Mesenchymal stem cell (in vitro differentiated cells and primary cell): Measurements from ENCODE around the gene NCCRP1.

Experiments
- DNase-seq: peaks from one replicate; pipeline ENCODE4 v3.0.0-alpha.2; 2013
- H2AFZ ChIP-seq: one replicate; pipeline ENCODE4 v1.6.1; 2013; ENCODE audit warnings: low read depth, mild to moderate bottlenecking, control low read depth, inconsistent platforms, low read length, moderate library complexity
- H2AK5ac ChIP-seq: 2 replicates; pipeline ENCODE4 v1.6.1; 2013; ENCODE audit warnings: low read length, moderate library complexity, mild to moderate bottlenecking, inconsistent platforms; ENCODE audit not compliant: severe bottlenecking
- H2BK120ac ChIP-seq: one replicate; pipeline ENCODE4 v1.6.1; 2013; ENCODE audit warnings: low read depth, mild to moderate bottlenecking, inconsistent platforms, low read length, moderate library complexity
- H2BK12ac ChIP-seq, 2 experiments: one replicate each; pipeline ENCODE4 v1.6.1; 2013; ENCODE audit warnings: inconsistent platforms in 2 of 2, low read length in 2 of 2, mild to moderate bottlenecking in 2 of 2, moderate library complexity in 2 of 2, control low read depth in 1 of 2
- H2BK15ac ChIP-seq: one replicate; pipeline ENCODE4 v1.6.1; 2013; ENCODE audit warnings: mild to moderate bottlenecking, low read depth, inconsistent platforms; ENCODE audit not compliant: poor library complexity, severe bottlenecking
- H2BK5ac ChIP-seq: 2 replicates; pipeline ENCODE4 v1.6.1; 2013; ENCODE audit warnings: low read depth, mild to moderate bottlenecking, low read length, control low read depth, inconsistent platforms; ENCODE audit not compliant: poor library complexity, severe bottlenecking
- H3K14ac ChIP-seq, 2 experiments: one replicate each; pipeline ENCODE4 v1.6.1; 2013; ENCODE audit warnings: inconsistent platforms in 2 of 2, low read length in 2 of 2, control low read depth in 1 of 2, mild to moderate bottlenecking in 1 of 2, moderate library complexity in 1 of 2
- H3K18ac ChIP-seq, 2 experiments: one replicate each; pipeline ENCODE4 v1.6.1; 2013; ENCODE audit warnings: inconsistent platforms in 2 of 2, low read length in 2 of 2, control low read depth in 1 of 2, low read depth in 1 of 2, mild to moderate bottlenecking in 1 of 2
- H3K23ac ChIP-seq, 2 experiments: one replicate each; pipeline ENCODE4 v1.6.1; 2013; ENCODE audit warnings: inconsistent platforms in 2 of 2, low read length in 2 of 2, mild to moderate bottlenecking in 2 of 2, moderate library complexity in 2 of 2, control low read depth in 1 of 2
- H3K27ac ChIP-seq: 2 replicates; pipeline ENCODE4 v1.5.1; 2013; ENCODE audit warnings: mild to moderate bottlenecking, moderate library complexity, low read length, control low read depth, inconsistent platforms; ENCODE audit not compliant: poor library complexity, severe bottlenecking
- H3K27me3 ChIP-seq, 2 experiments: 2 replicates each; pipeline versions ENCODE4 v1.6.1 to v1.7.0; 2013; ENCODE audit warnings: low read length in 2 of 2, mild to moderate bottlenecking in 2 of 2, moderate library complexity in 2 of 2, control low read depth in 1 of 2, inconsistent platforms in 1 of 2; ENCODE audit not compliant: control insufficient read depth in 1 of 2, insufficient read depth in 1 of 2
- H3K36me3 ChIP-seq, 2 experiments: 2 replicates each; pipeline versions ENCODE4 v1.6.1 to v1.7.0; 2013; ENCODE audit warnings: low read length in 2 of 2, control low read depth in 1 of 2, inconsistent platforms in 1 of 2, low read depth in 1 of 2, mild to moderate bottlenecking in 1 of 2; ENCODE audit not compliant: insufficient read depth in 2 of 2, control insufficient read depth in 1 of 2
- H3K4ac ChIP-seq, 2 experiments: one replicate each; pipeline ENCODE4 v1.6.1; 2013; ENCODE audit warnings: inconsistent platforms in 2 of 2, low read length in 2 of 2, mild to moderate bottlenecking in 2 of 2, moderate library complexity in 2 of 2, control low read depth in 1 of 2, low read depth in 1 of 2
- H3K4me1 ChIP-seq: 2 replicates; pipeline ENCODE4 v1.6.1; 2013; ENCODE audit warnings: low read depth, low read length, control low read depth; ENCODE audit not compliant: control insufficient read depth, insufficient read depth
- H3K4me2 ChIP-seq: 2 replicates; pipeline ENCODE4 v1.6.1; 2013; ENCODE audit warnings: low read length, mild to moderate bottlenecking, inconsistent platforms; ENCODE audit not compliant: poor library complexity, severe bottlenecking
- H3K4me3 ChIP-seq, 2 experiments: 2 replicates each; pipeline versions ENCODE4 v1.5.1 to v1.7.0; 2013; ENCODE audit warnings: low read length in 2 of 2, mild to moderate bottlenecking in 2 of 2, control low read depth in 1 of 2, low read depth in 1 of 2; ENCODE audit not compliant: insufficient read depth in 1 of 2
- H3K79me1 ChIP-seq: replicated peaks from 2 replicates; pipeline ENCODE4 v1.6.1; 2013; ENCODE audit warnings: mild to moderate bottlenecking, control low read depth, low read length, inconsistent platforms; ENCODE audit not compliant: poor library complexity, severe bottlenecking
- H3K9ac ChIP-seq: 2 replicates; pipeline ENCODE4 v1.7.0; 2013; ENCODE audit warnings: mild to moderate bottlenecking, low read length, moderate library complexity
- H3K9me3 ChIP-seq: 2 replicates; pipeline ENCODE4 v1.7.0; 2013; ENCODE audit warnings: mild to moderate bottlenecking, low read length; ENCODE audit not compliant: control insufficient read depth
- H4K8ac ChIP-seq: one replicate; pipeline ENCODE4 v1.6.1; 2013; ENCODE audit warnings: inconsistent platforms, mild to moderate bottlenecking, low read length, moderate library complexity
- H4K91ac ChIP-seq: one replicate; pipeline ENCODE4 v1.6.1; 2013; ENCODE audit warnings: mild to moderate bottlenecking, low read length, inconsistent platforms
- WGBS: methylation state at CpG from one replicate; pipeline ENCODE4 v1.1.7; 2013; ENCODE audit warnings: mixed read lengths; 5-methylcytosine and 5-hydroxymethylcytosine counted together

Gene NCCRP1

DNA sequence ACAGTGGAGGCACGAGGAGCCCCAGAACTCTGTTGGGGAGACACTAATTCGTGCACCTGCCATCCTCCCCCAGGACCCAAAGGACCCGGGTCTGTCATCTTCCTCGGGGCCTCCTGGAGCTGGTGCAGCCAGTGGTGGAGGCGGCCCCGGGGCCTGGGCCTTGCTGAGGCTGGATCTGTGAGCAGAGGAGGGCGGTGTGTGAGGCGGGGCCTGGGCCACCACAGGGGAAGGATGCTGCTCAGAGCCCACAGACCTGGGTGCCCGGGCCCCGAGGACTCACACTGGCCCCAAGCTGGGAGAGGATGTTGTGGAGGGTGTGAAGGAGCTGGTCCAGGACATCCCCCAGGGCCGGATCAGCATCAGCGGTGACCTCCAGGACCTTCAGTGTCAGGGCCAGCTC, 39.8 kb downstream of the NCCRP1 start:
- no peak overlapping the region for H2BK15ac ChIP-seq
- H3K23ac ChIP-seq = no peak overlapping the region
- H4K91ac ChIP-seq = no peak overlapping the region
- no peak overlapping the region for H3K9ac ChIP-seq
- no peak overlapping the region for H3K27ac ChIP-seq
- no peak overlapping the region for H4K8ac ChIP-seq
- H3K4me1 ChIP-seq = peaks cover 5% of the 10 kb centered on the region
- no peaks in the 10 kb centered on the region for H3K79me1 ChIP-seq
- no peak for DNase-seq
- no peak overlapping the region for H2AFZ ChIP-seq
- no peak overlapping the region for H2BK12ac ChIP-seq
- H3K14ac ChIP-seq = no peak overlapping the region
- H3K4ac ChIP-seq = no peak overlapping the region
- no peak overlapping the region for H3K4me3 ChIP-seq
- WGBS = 67% methylated on average over 11 of the region's 12 CpGs
- H3K4me2 ChIP-seq = no peak overlapping the region
- no peaks in the 10 kb centered on the region for H3K36me3 ChIP-seq
- H3K9me3 ChIP-seq = no peaks in the 10 kb centered on the region
- H2BK5ac ChIP-seq = no peak overlapping the region
- no peak overlapping the region for H2BK120ac ChIP-seq
- peaks cover 43 to 68% of the 10 kb centered on the region in 2 experiments for H3K27me3 ChIP-seq
- no peak overlapping the region for H2AK5ac ChIP-seq
- no peak overlapping the region for H3K18ac ChIP-seq

DNA sequence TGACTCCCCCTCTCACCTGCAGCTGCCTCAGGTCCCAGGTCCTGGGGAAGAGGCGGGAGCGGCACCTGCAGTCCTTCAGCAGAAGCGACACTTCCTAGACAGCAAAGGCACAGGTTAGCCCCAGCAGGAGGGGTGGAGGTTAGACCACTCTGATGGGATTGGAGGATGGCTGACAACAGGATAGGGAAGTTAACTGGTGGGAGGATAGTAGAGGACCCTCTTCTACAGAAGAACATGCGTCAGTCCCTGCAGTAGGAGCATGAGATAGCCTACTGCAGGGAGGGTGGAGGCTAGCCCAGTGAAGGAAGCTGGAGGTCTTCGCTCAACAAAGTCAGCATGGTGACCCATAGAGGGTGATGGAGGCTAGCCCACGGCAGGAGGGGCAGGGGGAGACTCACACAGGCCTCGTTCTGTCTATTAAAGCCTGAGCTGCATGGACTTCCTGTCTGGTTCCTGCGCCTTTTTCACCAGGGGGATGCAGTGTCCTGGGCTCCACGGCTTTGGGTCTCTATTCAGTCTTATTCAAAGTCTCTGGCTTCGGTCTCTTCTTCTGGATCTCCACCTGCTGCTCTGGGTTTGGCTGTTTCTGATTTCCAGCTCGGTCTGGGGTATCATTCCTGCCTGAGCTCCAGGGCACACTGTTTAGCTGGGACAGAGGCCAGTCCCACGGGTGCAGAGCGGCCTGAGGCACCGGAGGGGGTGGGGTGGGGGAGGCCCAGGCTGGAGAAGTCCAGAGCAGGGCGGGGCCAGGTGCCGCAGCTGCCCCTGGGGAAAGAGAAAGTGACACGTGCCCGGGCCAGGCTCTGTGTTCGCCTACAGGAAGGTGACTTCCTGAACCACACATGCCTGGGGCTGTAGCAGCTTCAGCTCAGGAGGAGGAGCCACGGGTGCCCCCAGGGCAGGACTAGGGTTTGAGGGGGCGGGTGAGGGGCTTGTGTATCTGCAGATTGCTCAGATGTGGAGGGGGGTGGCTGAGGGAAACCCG, 40.7 kb downstream of the NCCRP1 start:
- Histone ChIP-seq H3K27me3 (peaks cover 38 to 67% of the 10 kb centered on the region in 2 experiments), H2AK5ac (no peak overlapping the region), H2BK15ac (no peak overlapping the region), H3K36me3 (no peaks in the 10 kb centered on the region), H2BK12ac (no peak overlapping the region), H3K4ac (no peak overlapping the region), H3K79me1 (no peaks in the 10 kb centered on the region), H3K9me3 (no peaks in the 10 kb centered on the region), H3K4me3 (no peak overlapping the region), H3K9ac (no peak overlapping the region), H3K4me2 (no peak overlapping the region), H2AFZ (no peak overlapping the region), H2BK5ac (no peak overlapping the region), H2BK120ac (no peak overlapping the region), H4K91ac (no peak overlapping the region), H4K8ac (no peak overlapping the region), H3K14ac (no peak overlapping the region), H3K23ac (no peak overlapping the region), H3K4me1 (peaks cover 3% of the 10 kb centered on the region), H3K27ac (no peak overlapping the region), H3K18ac (no peak overlapping the region)
- WGBS = 59% methylated on average over 22 of the region's 22 CpGs
- no peak for DNase-seq

DNA sequence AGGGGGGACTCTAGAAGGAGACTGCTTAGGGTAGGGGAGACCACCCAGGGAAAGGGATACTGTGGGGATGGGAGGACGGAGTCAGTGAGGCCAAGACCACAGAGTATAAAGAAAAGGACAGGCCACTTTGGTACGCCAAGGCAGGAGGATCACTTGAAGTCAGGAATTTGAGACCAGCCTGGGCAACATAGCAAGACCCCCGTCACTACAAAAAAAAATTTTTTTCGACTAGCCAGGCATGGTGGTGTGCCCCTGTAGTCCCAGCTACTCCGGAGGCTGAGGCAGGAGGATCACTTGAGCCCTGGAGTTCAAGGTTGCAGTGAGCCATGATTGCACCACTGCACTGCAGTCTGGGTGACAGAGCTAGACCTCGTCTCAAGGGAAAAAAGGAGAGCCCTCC, 41.4 kb downstream of the NCCRP1 start:
- 71% methylated on average over 5 of the region's 6 CpGs for WGBS

DNA sequence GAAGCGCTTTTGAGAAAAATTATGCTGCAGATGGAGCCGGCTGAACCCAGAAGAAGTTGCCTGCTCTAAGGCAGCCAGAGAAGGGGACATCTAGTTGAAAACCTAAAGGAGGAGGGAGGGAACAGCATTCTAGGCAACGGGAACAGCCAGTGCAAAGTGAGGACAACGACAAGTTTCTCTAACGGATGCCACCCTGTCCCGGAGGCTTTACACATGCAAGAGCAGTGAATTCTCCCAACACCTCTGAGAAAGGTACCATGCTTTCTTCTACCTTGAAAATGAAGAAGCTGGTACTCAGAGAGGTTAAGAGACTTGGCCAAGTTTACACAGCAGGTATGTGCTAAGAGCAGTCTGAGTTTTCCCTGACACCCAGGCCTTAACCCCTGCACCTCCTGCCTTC, 42.2 kb downstream of the NCCRP1 start:
- WGBS = 85% methylated on average over 5 of the region's 6 CpGs
- H3K27ac ChIP-seq = no peak overlapping the region
- no peak overlapping the region for H3K9ac ChIP-seq
- no peak overlapping the region for H3K18ac ChIP-seq
- no peak overlapping the region for H2AFZ ChIP-seq
- no peak overlapping the region for H2BK15ac ChIP-seq
- H3K4ac ChIP-seq = no peak overlapping the region
- no peak overlapping the region for H2BK120ac ChIP-seq
- H4K8ac ChIP-seq = no peak overlapping the region
- H3K4me1 ChIP-seq = peaks cover 3% of the 10 kb centered on the region
- DNase-seq = no peak
- H3K4me3 ChIP-seq = no peak overlapping the region
- H2BK5ac ChIP-seq = no peak overlapping the region
- no peak overlapping the region for H3K14ac ChIP-seq
- H2BK12ac ChIP-seq = no peak overlapping the region
- H3K23ac ChIP-seq = no peak overlapping the region
- H2AK5ac ChIP-seq = no peak overlapping the region
- peaks cover 40 to 62% of the 10 kb centered on the region in 2 experiments for H3K27me3 ChIP-seq
- no peak overlapping the region for H4K91ac ChIP-seq
- H3K9me3 ChIP-seq = no peaks in the 10 kb centered on the region
- no peaks in the 10 kb centered on the region for H3K79me1 ChIP-seq
- no peaks in the 10 kb centered on the region for H3K36me3 ChIP-seq
- H3K4me2 ChIP-seq = no peak overlapping the region

More for the DNA sequence above, 41.4 kb downstream of the NCCRP1 start:
- Histone ChIP-seq H3K36me3 (no peaks in the 10 kb centered on the region), H3K9ac (no peak overlapping the region), H3K27ac (no peak overlapping the region), H2BK12ac (no peak overlapping the region), H3K23ac (no peak overlapping the region), H3K79me1 (no peaks in the 10 kb centered on the region), H3K4me3 (no peak overlapping the region), H3K14ac (no peak overlapping the region), H2BK120ac (no peak overlapping the region), H2AFZ (no peak overlapping the region), H3K27me3 (peaks cover 38 to 67% of the 10 kb centered on the region in 2 experiments), H2BK15ac (no peak overlapping the region), H3K4me2 (no peak overlapping the region), H4K8ac (no peak overlapping the region), H4K91ac (no peak overlapping the region), H2AK5ac (no peak overlapping the region), H3K4ac (no peak overlapping the region), H3K4me1 (peaks cover 3% of the 10 kb centered on the region), H3K9me3 (no peaks in the 10 kb centered on the region), H2BK5ac (no peak overlapping the region), H3K18ac (no peak overlapping the region)
- DNase-seq = no peak
